HepG2 (cell line): ENCODE data around the gene SSNA1. TPM values are rescaled to one million over a fixed set of nuclear protein-coding genes. Genes with fewer than 3 reads are reported as not detected.

Source experiments
- CCAR2 ChIP-seq: fragments of 200-400 bp; formaldehyde crosslinking; optimal IDR thresholded peaks from 2 replicates; pipeline ENCODE3; 2018; ENCODE audit warnings: low read depth, mild to moderate bottlenecking, low read length, moderate library complexity
- GTF2F1 ChIP-seq: fragments of 150-350 bp; IDR thresholded peaks from 2 replicates; pipeline ENCODE4 v1.6.1; 2014; ENCODE audit warnings: low read length
- MAF1 ChIP-seq: sonication (generic); formaldehyde crosslinking; IDR thresholded peaks from 2 replicates; pipeline ENCODE4 v1.5.0; 2020; ENCODE audit warnings: missing genetic modification reagents, borderline replicate concordance
- MAFK ChIP-seq, 2 experiments: IDR thresholded peaks in 1 of 2; conservative IDR thresholded peaks in 1 of 2; 2 replicates each; pipeline ENCODE4 v1.6.1; 2011; ENCODE audit warnings: improper control_type of control experiment in 2 of 2, low read length in 2 of 2
- MBNL3 ChIP-seq: fragments of 250-450 bp; sonication (Bioruptor Pico); conservative IDR thresholded peaks from 2 replicates; pipeline ENCODE4 v1.8.0; 2022; ENCODE audit warnings: mild to moderate bottlenecking, inconsistent platforms
- ONECUT2 ChIP-seq: sonication (generic); formaldehyde crosslinking; IDR thresholded peaks from 2 replicates; pipeline ENCODE4 v1.4.0; 2020; ENCODE audit warnings: missing genetic modification reagents
- PCBP2 ChIP-seq: fragments of 200-400 bp; formaldehyde crosslinking; optimal IDR thresholded peaks from 2 replicates; pipeline ENCODE3; 2018; ENCODE audit warnings: low read length, low read depth; ENCODE audit not compliant: poor library complexity, severe bottlenecking
- SETDB1 ChIP-seq: sonication (generic); formaldehyde crosslinking; IDR thresholded peaks from 2 replicates; pipeline ENCODE4 v1.5.1; 2020; ENCODE audit warnings: missing genetic modification reagents, mild to moderate bottlenecking, borderline replicate concordance
- SRY ChIP-seq: sonication (generic); formaldehyde crosslinking; IDR thresholded peaks from 2 replicates; pipeline ENCODE4 v1.8.0; 2022; ENCODE audit warnings: mild to moderate bottlenecking, missing genetic modification reagents
- TFDP2 ChIP-seq: sonication (generic); formaldehyde crosslinking; IDR thresholded peaks from 2 replicates; pipeline ENCODE4 v1.4.0; 2020; ENCODE audit warnings: missing genetic modification reagents
- XBP1 ChIP-seq: sonication (generic); formaldehyde crosslinking; IDR thresholded peaks from 2 replicates; pipeline ENCODE4 v1.5.0; 2020; ENCODE audit warnings: missing genetic modification reagents
- ZFP36 ChIP-seq: fragments of 150-350 bp; IDR thresholded peaks from 2 replicates; pipeline ENCODE4 v1.6.1; 2018; ENCODE audit warnings: borderline replicate concordance, low read length, low read depth; ENCODE audit not compliant: partially characterized antibody
- ZFP41 ChIP-seq: sonication (generic); formaldehyde crosslinking; IDR thresholded peaks from 2 replicates; pipeline ENCODE4 v1.4.0; 2020; ENCODE audit warnings: mild to moderate bottlenecking, missing genetic modification reagents, borderline replicate concordance
- ZFX ChIP-seq: sonication (generic); formaldehyde crosslinking; IDR thresholded peaks from 2 replicates; pipeline ENCODE4 v1.4.0; 2020; ENCODE audit warnings: mild to moderate bottlenecking, low read depth, missing genetic modification reagents, moderate library complexity
- ZNF251 ChIP-seq: sonication (generic); formaldehyde crosslinking; IDR thresholded peaks from 2 replicates; pipeline ENCODE4 v1.9.0; 2021; ENCODE audit warnings: mild to moderate bottlenecking, missing genetic modification reagents
- ZNF564 ChIP-seq: sonication (generic); formaldehyde crosslinking; IDR thresholded peaks from 2 replicates; pipeline ENCODE4 v1.8.1; 2023; ENCODE audit warnings: mild to moderate bottlenecking, missing genetic modification reagents
- ZNF720 ChIP-seq: sonication (generic); formaldehyde crosslinking; IDR thresholded peaks from 2 replicates; pipeline ENCODE4 v1.4.0; 2020; ENCODE audit warnings: missing genetic modification reagents
- ZNF746 ChIP-seq: sonication (generic); formaldehyde crosslinking; IDR thresholded peaks from 2 replicates; pipeline ENCODE4 v1.8.0; 2022; ENCODE audit warnings: mild to moderate bottlenecking, missing genetic modification reagents
- ZNF776 ChIP-seq: sonication (generic); formaldehyde crosslinking; IDR thresholded peaks from 2 replicates; pipeline ENCODE4 v1.4.0; 2020; ENCODE audit warnings: mild to moderate bottlenecking, missing genetic modification reagents
- ZSCAN20 ChIP-seq: sonication (generic); formaldehyde crosslinking; IDR thresholded peaks from 2 replicates; pipeline ENCODE4 v1.4.0; 2020; ENCODE audit warnings: missing genetic modification reagents, mild to moderate bottlenecking, borderline replicate concordance
- polyA plus RNA-seq, 8 experiments: library from polyadenylated mRNA; depleted of rRNA in 3 of 8; stranded (reverse) in 7 of 8; unstranded in 1 of 8; fragments of >200 nt; fragmentation: Illumina TruSeq in 4 of 8; extraction: Trizol in 4 of 8; gene quantifications; 2 replicates each; pipeline versions ENCODE4 v1.2.1 to v1.2.3, GENCODE V29; 2011 to 2016; ENCODE audit warnings: low read depth in 4 of 8, missing spikeins in 1 of 8, mixed read lengths in 1 of 8; ENCODE audit not compliant: insufficient read depth in 1 of 8
- total RNA-seq, 5 experiments: library from RNA; depleted of rRNA; stranded (reverse); fragments of >200 nt; fragmentation: Illumina TruSeq; extraction: Trizol; gene quantifications; 2 replicates each; pipeline ENCODE4 v1.2.3, GENCODE V29; 2016; ENCODE audit warnings: low read depth in 1 of 5
- TF ChIP-seq, protein P1 (sequence below): sonication (generic); formaldehyde crosslinking; IDR thresholded peaks from 2 replicates; pipeline ENCODE4 v1.4.0; 2020; ENCODE audit warnings: missing genetic modification reagents, borderline replicate concordance

SSNA1 gene
- total and polyA plus RNA-seq, 2 of the 13 experiments (the other 11 are each of a cell fraction or from before 2014, with no cell fraction given): 35.9 to 49.4 TPM

GRCh38 chr9:137200311-137201204, 12.1 kb downstream of the SSNA1 start, which contains the start of gene TPRN (continued):
- TF ChIP-seq, protein P1, sequence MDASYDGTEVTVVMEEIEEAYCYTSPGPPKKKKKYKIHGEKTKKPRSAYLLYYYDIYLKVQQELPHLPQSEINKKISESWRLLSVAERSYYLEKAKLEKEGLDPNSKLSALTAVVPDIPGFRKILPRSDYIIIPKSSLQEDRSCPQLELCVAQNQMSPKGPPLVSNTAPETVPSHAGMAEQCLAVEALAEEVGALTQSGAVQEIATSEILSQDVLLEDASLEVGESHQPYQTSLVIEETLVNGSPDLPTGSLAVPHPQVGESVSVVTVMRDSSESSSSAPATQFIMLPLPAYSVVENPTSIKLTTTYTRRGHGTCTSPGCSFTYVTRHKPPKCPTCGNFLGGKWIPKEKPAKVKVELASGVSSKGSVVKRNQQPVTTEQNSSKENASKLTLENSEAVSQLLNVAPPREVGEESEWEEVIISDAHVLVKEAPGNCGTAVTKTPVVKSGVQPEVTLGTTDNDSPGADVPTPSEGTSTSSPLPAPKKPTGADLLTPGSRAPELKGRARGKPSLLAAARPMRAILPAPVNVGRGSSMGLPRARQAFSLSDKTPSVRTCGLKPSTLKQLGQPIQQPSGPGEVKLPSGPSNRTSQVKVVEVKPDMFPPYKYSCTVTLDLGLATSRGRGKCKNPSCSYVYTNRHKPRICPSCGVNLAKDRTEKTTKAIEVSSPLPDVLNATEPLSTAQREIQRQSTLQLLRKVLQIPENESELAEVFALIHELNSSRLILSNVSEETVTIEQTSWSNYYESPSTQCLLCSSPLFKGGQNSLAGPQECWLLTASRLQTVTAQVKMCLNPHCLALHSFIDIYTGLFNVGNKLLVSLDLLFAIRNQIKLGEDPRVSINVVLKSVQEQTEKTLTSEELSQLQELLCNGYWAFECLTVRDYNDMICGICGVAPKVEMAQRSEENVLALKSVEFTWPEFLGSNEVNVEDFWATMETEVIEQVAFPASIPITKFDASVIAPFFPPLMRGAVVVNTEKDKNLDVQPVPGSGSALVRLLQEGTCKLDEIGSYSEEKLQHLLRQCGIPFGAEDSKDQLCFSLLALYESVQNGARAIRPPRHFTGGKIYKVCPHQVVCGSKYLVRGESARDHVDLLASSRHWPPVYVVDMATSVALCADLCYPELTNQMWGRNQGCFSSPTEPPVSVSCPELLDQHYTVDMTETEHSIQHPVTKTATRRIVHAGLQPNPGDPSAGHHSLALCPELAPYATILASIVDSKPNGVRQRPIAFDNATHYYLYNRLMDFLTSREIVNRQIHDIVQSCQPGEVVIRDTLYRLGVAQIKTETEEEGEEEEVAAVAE: peak; percentile 88; the same call in 1 of the 2 replicates
- TF ChIP-seq ZNF720 (CRISPR knock-in tag): no peak
- no peak for TF ChIP-seq ZNF776 (CRISPR knock-in tag)
- no peak for TF ChIP-seq ZFP36
- peak; percentile 51; the same call in 1 of the 2 replicates for TF ChIP-seq MAF1 (CRISPR knock-in tag)
- no peak for TF ChIP-seq GTF2F1
- TF ChIP-seq ZNF564 (CRISPR knock-in tag): 0 out of 2 replicates have a peak, but pooled peaks have one; percentile 84
- peak; percentile 78; the same call in 1 of the 2 replicates for TF ChIP-seq ZFP41 (CRISPR knock-in tag)
- TF ChIP-seq XBP1 (CRISPR knock-in tag): no peak
- TF ChIP-seq ZSCAN20 (CRISPR knock-in tag): 0 out of 2 replicates have a peak, but pooled peaks have one; percentile 0
- TF ChIP-seq CCAR2: no peak
- TF ChIP-seq MAFK (conservative IDR thresholded peaks at IDR 0.05 in 1 of 2, IDR thresholded peaks at IDR 0.05 in 1 of 2; ENCODE audit: low read length in 2 of 2): no peak
- peak; percentile 78 for TF ChIP-seq TFDP2 (CRISPR knock-in tag)
- TF ChIP-seq SRY (CRISPR knock-in tag): peak; percentile 60; the same call in 1 of the 2 replicates
- peak; percentile 74 for TF ChIP-seq ZFX (CRISPR knock-in tag)
- TF ChIP-seq PCBP2: no peak
- no peak for TF ChIP-seq MBNL3 (CRISPR knock-in tag)
- TF ChIP-seq ONECUT2: no peak
- no peak for TF ChIP-seq SETDB1
- 0 out of 2 replicates have a peak, but pooled peaks have one; percentile 37 for TF ChIP-seq ZNF251 (CRISPR knock-in tag)
- TF ChIP-seq ZNF746 (CRISPR knock-in tag): no peak
